ENCODE data around the gene PLEKHG5.

GRCh38 chr1:6426972-6427350 is 64.5 kb downstream of the PLEKHG5 start:
- TF ChIP-seq BHLHE40 (IDR thresholded peaks at IDR 0.05; ENCODE audit: borderline replicate concordance) (no peak), ARNT (IDR thresholded peaks at IDR 0.05) (no peak), LEF1 (IDR thresholded peaks at IDR 0.05; ENCODE audit: borderline replicate concordance) (no peak), TARDBP (IDR thresholded peaks at IDR 0.05) (no peak), NFRKB (IDR thresholded peaks at IDR 0.05) (no peak)

Data from HEK293T (cell line).